ENCODE results near the gene TTC33. TPM values are rescaled to one million over a fixed set of nuclear protein-coding genes. Genes with fewer than 3 reads are reported as not detected.

The TTC33 gene
- total and polyA plus RNA-seq, 2 of the 13 experiments (the other 11 are each of a cell fraction or from before 2014, with no cell fraction given) = 4.5 to 20.0 TPM

DNA sequence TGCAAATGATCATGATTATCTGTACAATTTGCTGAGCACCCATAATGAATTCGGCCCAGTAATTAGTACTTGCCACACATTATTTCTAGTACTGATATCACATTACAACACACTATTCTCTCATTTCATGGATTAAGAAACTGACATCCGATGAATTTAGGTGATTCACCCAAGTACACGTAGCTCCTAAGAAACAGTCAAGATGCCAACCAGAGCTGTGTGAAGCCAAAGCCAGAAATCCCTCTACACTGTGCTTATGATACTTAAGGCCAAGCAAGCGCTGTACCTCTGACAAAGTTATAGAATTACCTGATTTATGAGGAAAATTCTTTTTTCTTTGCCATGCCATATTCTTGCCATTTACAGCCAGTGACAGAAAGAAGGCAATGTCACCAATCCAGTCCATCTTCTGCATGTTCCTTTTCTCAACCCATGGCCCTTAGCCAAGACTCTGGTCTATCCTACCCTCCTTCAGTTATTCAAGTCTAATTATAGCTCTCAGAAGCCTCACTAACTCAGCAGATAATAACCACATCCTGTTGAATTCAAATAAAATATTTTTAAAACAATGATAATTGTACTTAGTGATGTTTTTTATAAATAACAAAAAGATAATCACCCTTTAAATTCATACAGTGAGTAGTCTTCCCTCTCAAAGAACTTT, 150.3 kb downstream of the TTC33 start (continued):
- no peak for TF ChIP-seq KDM4B (CRISPR knock-in tag; IDR thresholded peaks at IDR 0.05)
- no peak for TF ChIP-seq ZFP36L1 (CRISPR knock-in tag; IDR thresholded peaks at IDR 0.05)
- TF ChIP-seq ZNF549 (CRISPR knock-in tag; IDR thresholded peaks at IDR 0.05) = no peak
- TF ChIP-seq KDM1A (CRISPR knock-in tag; IDR thresholded peaks at IDR 0.05) = no peak
- no peak for TF ChIP-seq ZNF615 (CRISPR knock-in tag; IDR thresholded peaks at IDR 0.05; ENCODE audit: borderline replicate concordance)
- no peak for TF ChIP-seq TOPORS (CRISPR knock-in tag; IDR thresholded peaks at IDR 0.05)
- TF ChIP-seq PAF1 (CRISPR knock-in tag; IDR thresholded peaks at IDR 0.05) = no peak

DNA sequence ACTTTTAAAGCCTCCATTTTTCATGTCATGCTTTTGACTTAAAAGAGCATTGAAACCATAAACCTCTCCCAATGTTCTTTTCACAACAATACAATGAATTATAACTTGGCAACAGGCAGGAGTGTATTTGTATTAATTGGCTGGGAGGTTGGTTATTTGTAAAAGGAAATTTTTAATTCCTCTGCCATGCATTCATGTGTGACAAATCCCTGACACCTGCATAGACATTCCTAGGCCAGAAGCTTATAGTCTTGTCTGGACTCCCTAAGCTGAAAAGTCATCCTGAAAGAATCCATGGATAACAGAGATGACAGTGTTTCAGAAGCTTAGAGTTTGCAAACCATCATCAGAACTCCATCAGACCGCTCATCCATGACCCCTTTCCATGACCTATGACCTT, 152.4 kb downstream of the TTC33 start:
- DNase-seq (ENCODE audit: low spot score) = no peak
- H2AFZ ChIP-seq (ENCODE audit: low read length) = no peak overlapping the region
- H3K36me3 ChIP-seq (replicated peaks in 1 of 2; ENCODE audit: control insufficient read depth in 1 of 2, insufficient read depth in 2 of 2, low read length in 2 of 2) = no peaks in the 10 kb centered on the region
- in situ Hi-C loops (cut with HindIII; ENCODE audit: extremely low pct_ligation_motif_present, low pct_unique_long_range_greater_than_20kb) = no loop called here
- no peaks in the 10 kb centered on the region for H3K27me3 ChIP-seq (ENCODE audit: control insufficient read depth in 1 of 2, insufficient read depth in 2 of 2, low read length in 2 of 2)
- CTCF ChIA-PET (ENCODE audit: low intra/inter-chr PET ratio, low total read pairs) = no interaction called here
- no peak overlapping the region for H3K27ac ChIP-seq (ENCODE audit: extremely low read length, insufficient read depth, low read length)
- H3K4me2 ChIP-seq (ENCODE audit: low read depth, low read length) = no peak overlapping the region
- no peaks in the 10 kb centered on the region for H3K79me2 ChIP-seq (ENCODE audit: insufficient read depth, low read length)
- FAIRE-seq = no peak
- H3K9me3 ChIP-seq (ENCODE audit: low read length) = no peaks in the 10 kb centered on the region
- intact Hi-C loops (cut with micrococcal nuclease; ENCODE audit: unreplicated experiment) = no loop called here
- no peak overlapping the region for H3K9ac ChIP-seq (ENCODE audit: insufficient read depth, low read depth, low read length)
- peaks cover 18% of the 10 kb centered on the region for H3K4me1 ChIP-seq (ENCODE audit: insufficient read depth, low read length)
- H3K4me3 ChIP-seq (replicated peaks in 1 of 3; ENCODE audit: insufficient read depth in 1 of 3, low read depth in 2 of 3, low read length in 3 of 3) = no peak overlapping the region
- WGBS (ENCODE audit: low lambda C conversion rate) = 25% methylated on average over 1 of the region's 1 CpG
- BruUV-seq (replicated peaks) = no TSS peak
- no peak for ATAC-seq
- POLR2A ChIA-PET = no interaction called here
- H4K20me1 ChIP-seq (ENCODE audit: insufficient read depth, low read length) = no peaks in the 10 kb centered on the region
- TF ChIP-seq ZMAT3 (CRISPR knock-in tag; conservative IDR thresholded peaks at IDR 0.05) = no peak
- no peak for TF ChIP-seq ZNF816 (CRISPR knock-in tag; IDR thresholded peaks at IDR 0.05; ENCODE audit: borderline replicate concordance)
- TF ChIP-seq ZNF160 (CRISPR knock-in tag; IDR thresholded peaks at IDR 0.05) = no peak
- TF ChIP-seq, protein P1, sequence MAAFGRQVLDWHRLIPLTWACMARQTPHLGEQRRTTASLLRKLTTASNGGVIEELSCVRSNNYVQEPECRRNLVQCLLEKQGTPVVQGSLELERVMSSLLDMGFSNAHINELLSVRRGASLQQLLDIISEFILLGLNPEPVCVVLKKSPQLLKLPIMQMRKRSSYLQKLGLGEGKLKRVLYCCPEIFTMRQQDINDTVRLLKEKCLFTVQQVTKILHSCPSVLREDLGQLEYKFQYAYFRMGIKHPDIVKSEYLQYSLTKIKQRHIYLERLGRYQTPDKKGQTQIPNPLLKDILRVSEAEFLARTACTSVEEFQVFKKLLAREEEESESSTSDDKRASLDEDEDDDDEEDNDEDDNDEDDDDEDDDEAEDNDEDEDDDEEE (CRISPR knock-in tag; IDR thresholded peaks at IDR 0.05) = no peak
- no peak for TF ChIP-seq ZNF660 (CRISPR knock-in tag; IDR thresholded peaks at IDR 0.05; ENCODE audit: borderline replicate concordance, low read depth)
- TF ChIP-seq, protein P2, sequence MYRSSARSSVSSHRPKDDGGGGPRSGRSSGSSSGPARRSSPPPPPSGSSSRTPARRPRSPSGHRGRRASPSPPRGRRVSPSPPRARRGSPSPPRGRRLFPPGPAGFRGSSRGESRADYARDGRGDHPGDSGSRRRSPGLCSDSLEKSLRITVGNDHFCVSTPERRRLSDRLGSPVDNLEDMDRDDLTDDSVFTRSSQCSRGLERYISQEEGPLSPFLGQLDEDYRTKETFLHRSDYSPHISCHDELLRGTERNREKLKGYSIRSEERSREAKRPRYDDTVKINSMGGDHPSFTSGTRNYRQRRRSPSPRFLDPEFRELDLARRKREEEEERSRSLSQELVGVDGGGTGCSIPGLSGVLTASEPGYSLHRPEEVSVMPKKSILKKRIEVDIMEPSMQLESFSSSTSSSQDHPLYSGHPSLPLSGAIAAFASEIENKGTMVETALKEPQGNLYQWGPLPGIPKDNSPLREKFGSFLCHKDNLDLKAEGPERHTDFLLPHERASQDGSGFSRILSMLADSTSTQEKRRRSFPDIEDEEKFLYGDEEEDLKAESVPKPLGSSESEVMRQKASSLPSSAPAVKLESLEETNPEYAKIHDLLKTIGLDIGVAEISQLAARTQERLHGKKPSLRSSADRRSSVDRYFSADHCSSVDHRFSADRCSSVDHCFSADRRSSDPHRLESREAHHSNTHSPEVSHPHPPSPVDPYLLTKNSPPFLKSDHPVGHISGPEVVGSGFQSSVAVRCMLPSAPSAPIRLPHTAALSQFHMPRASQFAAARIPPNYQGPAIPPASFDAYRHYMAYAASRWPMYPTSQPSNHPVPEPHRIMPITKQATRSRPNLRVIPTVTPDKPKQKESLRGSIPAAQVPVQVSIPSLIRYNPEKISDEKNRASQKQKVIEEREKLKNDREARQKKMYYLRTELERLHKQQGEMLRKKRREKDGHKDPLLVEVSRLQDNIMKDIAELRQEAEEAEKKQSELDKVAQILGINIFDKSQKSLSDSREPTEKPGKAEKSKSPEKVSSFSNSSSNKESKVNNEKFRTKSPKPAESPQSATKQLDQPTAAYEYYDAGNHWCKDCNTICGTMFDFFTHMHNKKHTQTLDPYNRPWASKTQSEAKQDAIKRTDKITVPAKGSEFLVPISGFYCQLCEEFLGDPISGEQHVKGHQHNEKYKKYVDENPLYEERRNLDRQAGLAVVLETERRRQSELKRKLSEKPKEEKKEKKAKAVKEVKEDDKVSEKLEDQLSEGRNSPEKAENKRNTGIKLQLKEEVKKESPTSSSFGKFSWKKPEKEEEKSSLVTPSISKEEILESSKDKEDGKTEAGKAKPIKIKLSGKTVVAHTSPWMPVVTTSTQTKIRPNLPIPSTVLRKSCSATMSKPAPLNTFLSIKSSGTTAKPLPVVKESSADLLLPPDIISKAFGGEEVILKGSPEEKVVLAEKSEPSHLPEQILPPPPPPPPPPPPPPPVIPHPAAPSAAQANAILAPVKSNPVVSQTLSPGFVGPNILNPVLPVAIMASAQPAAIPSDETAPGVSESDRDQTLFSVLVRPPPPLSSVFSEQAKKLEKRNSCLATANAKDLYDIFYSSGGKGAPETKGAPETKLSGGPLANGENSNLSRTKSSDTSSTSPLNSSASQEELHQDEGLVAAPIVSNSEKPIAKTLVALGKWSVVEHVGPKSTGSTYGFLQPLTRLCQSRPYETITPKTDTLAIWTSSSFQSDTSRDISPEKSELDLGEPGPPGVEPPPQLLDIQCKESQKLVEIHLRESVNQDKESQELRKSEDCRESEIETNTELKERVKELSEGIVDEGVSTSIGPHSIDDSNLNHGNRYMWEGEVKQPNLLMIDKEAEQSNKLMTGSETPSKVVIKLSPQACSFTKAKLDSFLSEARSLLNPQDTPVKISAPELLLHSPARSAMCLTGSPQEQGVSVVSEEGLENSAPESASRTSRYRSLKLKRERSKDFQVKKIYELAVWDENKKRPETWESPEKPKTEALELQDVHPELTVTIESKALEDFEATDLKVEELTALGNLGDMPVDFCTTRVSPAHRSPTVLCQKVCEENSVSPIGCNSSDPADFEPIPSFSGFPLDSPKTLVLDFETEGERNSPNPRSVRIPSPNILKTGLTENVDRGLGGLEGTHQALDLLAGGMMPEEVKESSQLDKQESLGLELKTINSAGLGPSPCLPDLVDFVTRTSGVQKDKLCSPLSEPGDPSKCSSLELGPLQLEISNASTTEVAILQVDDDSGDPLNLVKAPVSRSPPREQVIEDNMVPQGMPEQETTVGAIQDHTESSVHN (CRISPR knock-in tag; IDR thresholded peaks at IDR 0.05) = no peak
- no peak for TF ChIP-seq SETDB1 (CRISPR knock-in tag; IDR thresholded peaks at IDR 0.05; ENCODE audit: borderline replicate concordance)
- no peak for TF ChIP-seq ZNF563 (CRISPR knock-in tag; IDR thresholded peaks at IDR 0.05)
- TF ChIP-seq SOX5 (CRISPR knock-in tag; IDR thresholded peaks at IDR 0.05; ENCODE audit: borderline replicate concordance) = no peak
